NOMO-1 treated with dmso at 0.1 percent for 144 hours (cell line): ENCODE results near the gene PBX2.
"Not testable (repeated sequence)": the region's sequence is repeated elsewhere in the genome, so short reads cannot be mapped to it uniquely, and the experiment has no call there.

ENCODE experiments used
- DNase-seq: peaks from one replicate; lab custom pipeline; 2025; ENCODE audit not compliant: unreplicated experiment; lab: John Stamatoyannopoulos, UW

PBX2 gene, protein sequence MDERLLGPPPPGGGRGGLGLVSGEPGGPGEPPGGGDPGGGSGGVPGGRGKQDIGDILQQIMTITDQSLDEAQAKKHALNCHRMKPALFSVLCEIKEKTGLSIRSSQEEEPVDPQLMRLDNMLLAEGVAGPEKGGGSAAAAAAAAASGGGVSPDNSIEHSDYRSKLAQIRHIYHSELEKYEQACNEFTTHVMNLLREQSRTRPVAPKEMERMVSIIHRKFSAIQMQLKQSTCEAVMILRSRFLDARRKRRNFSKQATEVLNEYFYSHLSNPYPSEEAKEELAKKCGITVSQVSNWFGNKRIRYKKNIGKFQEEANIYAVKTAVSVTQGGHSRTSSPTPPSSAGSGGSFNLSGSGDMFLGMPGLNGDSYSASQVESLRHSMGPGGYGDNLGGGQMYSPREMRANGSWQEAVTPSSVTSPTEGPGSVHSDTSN

DNA sequence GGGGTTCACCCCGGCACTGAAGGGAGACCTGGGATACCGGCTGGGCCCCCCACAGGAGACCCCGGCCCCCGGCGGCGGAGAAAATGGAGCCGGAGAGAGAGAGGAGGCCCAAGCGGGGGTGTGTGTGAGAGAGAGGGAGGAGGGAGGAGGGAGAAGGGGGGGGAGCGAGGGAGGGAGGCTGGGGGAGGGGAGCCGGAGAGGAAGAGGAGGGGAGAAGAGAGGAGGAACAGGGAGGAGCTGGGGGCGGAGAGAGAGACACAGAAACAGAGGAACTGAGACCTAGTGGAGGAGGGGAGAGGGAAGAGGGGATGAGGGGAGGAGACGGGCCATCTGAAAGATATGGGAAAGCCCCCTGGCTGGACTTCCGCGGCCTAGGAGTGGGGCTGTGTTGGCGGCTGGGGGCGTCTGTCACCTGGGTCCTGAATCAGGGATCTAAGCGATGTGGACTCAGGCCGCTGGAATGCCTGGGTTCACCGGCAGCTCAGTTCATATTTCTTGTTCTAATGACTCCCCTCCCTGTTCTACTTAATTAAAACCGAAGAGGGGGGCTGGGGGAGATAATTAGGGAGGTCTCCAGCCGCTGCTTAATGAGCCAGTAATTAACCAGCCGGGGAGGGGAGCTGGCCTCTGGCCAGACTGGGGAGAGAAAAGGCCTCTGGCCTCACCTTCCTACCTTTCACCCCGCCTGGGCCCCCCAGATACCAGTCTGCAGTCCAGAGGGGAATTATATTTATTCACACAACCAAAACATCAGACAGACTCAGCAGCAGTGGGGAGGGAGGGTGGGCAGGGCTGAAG, at the start of gene PBX2:
Gene PBX2, minus strand, starts transcription at position 149 of the 798 bp plus-strand sequence. CDS start 287 bp downstream, outside the sequence.
- peak; percentile 94 for DNase-seq

DNA sequence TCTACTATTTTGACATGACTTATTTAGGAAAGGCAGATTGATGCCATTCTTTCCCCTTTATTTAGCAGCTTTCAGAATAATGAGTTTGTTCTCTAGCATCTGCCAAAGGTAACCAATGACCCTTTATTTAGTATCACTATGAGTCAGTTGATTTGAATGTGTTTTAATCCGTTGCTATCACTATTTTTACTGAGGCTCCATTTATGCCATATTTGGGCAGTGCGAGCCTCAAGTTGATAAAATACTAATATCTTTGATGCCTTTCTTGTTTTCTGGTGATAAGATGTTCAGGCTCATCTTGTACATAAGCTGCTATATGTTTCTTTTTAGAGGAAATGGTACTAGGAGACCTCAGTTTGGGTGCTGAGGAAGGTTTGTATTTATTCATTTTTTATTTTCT, 49.5 kb upstream of the PBX2 start:
- DNase-seq, result no peak

DNA sequence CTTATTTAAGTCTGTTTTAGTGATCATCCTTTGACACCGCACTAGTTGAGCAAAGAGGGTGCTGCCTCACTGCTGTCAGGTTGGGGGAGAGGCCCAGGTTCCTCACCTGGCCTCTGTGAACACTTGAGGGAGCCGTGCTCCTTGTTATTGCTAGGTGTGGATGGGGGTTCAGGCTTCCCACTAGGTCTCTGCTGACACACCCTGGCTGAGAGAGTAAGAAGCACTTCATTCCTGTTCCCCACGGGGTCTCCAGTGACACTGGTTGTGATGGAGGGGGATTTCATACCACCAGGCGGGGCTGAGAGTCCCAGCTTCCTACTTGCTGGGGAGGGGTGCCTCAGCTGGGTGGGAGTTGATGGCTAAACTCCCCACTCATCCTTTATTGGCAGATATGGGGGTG, 44.9 kb upstream of the PBX2 start:
- no peak for DNase-seq

DNA sequence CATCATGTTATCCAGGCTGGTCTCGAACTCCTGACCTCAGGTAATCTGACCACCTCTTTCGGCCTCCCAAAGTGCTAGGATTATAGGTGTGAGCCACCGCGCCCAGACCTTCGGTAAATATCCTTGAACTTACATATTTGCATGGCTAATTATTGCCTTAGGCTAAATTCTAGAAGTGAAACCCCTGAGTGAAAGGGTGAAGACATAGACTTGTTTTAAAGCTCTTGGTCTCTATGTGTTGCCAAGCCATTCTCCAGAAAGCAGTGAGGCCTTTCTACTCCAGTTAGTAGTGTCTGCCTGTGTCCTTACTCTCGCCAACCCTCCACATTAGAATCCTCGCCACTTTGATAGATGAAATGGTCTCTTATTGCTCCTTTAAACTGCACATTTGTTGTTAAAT, 36.4 kb upstream of the PBX2 start:
- DNase-seq, result no peak

DNA sequence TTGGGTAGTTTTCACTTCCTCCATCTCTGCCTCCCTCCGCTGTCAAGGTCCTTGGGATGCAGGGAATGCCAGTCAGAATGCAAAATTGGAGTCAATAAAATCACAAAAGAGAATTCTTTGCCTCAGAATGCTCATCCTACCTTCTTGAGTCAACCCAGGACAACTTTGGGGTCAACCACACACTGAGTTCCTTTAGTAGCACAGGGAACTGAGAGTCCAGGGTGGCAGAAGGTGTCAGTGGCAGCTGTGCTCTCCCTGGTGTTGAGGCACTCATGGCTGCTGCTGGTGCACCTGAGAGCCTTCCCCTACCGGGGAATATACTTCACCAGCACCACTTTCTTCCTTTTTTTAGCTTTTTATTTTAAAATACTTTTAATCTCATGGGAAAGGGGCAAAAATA, 34.7 kb upstream of the PBX2 start:
- no peak for DNase-seq

DNA sequence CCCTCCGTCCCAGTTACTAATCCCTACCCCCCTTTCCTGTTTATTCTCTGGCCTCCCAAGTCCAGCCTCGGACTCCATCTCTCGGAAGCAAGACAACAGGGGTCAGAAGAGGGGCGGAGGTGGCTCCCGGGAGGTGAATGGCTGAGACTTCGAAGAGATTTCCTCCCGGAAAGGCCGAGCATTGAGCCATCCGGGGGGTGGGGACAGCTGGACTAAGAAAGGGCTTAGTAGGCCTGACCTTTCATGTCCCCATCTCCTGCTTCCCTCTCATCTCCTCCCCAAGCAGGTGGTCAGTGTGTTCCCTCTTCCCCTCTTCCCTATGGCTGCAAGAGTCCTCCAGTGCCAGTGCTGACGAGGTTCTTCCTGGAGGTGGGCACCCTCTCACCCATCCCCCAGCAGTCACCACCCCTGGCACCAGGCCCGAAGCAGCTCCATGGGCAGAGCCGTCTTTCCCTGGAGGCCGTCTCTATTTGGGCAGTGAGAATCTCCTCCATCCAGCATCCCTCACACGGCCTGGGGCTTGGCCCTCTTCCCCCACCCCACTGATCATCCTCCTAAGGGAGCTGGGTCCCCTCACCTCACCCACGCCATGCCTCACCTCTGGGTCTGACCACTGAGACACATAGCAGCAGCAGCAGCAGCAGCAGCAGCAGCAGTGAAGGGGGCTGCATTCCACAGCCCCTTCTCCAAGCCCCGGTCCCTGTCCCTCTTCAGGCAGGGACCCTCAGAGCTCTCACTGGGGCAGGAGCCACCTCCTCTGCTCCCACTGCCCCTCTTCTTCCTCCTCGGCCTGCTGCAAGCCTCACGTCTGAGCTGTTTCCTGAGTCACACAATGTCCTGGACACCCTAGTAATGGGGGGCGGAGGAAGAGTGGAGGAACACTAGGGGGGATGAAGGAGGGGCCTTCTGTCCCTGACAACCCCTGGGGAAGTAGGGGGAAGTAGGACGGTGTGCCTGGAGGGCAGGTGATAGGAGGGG, 33.5 kb upstream of the PBX2 start, which contains the start of gene NOTCH4:
Gene NOTCH4, minus strand, starts transcription at position 810 of the 978 bp plus-strand sequence. Its CDS starts 139 bp downstream, at position 671.
- no peak for DNase-seq

DNA sequence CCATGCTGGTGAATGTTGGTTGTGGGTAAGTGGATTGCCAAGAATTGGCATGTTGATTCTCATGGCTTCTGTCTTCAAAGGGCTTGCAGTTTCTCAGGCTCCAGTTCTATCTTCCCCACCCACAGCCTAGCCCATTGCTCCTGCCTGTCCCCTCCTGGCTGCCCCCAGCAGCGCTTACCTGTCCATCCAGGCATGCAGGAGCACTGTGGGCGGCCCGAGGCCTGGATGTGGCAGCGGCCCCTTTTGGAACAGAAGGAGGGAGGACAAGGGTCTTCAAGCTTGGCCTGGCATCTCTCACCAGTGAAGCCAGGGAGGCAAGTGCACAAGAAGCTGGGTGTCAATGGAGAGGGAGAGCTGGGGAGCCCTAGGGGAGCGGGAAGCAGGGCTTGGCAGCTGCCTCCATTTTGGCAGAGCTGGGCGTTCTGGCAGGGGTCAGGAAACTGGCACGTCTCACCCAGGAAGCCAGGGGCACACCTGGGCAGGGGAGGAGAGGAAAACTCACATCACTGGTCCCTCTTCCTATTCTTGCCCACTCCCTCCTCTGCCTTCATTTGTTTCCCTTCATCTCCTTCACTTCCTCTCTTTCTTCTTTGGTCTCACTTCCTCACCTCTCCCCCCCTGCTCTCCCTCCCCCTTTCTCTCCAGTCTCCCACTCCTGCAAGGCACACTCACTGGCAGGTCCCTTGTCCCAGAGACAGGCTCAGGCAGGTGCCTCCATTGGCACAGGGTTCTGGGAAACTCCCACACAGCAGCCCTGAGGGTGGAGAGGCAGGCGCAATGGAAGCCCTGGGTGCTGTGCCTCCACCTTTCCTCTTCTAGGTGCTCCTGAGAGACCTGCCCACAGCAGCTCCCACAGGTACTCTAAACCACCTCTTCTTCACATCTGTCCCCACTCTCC, 32.6 kb upstream of the PBX2 start:
- peak; percentile 5 for DNase-seq

DNA sequence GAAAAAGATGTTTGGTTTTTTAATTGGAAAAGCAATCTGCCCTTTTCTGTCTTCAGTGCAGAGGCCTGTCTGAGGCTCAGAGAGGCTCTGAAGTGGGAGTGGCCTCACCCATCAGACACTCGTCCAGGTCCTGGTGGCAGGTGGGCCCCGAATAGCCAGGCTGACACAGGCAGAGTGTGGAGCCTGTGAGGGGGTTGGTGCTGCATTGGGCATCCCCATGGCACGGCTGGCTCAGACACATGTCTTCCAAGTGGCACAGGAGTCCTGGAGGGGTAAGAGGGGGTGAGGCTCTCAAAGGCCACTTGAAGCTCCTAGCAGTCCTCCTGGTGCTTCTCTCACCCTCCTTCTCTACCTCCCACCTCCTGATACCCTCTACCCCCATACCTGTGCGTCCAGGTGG, 30.0 kb upstream of the PBX2 start:
- no peak for DNase-seq

DNA sequence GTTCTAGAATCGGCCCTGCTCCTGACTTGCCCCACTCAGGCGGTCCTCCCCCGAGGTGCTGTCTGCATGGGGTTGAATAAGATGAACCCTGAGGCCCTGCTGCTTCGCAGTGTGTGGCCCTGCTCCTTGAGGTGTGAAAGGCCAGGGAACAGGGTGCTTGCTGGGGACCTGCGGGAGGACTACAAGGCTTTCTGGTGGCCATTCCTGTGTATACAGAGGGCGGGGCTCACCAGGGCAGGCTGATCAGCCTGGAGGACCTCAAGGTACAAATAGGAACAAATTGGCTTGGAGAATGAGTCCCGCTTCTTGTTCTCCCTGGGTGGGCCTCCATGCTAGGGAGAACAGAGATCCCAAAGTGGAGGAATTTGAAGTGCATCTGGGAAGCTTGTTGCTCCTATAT, 28.2 kb upstream of the PBX2 start:
- DNase-seq, result no peak

DNA sequence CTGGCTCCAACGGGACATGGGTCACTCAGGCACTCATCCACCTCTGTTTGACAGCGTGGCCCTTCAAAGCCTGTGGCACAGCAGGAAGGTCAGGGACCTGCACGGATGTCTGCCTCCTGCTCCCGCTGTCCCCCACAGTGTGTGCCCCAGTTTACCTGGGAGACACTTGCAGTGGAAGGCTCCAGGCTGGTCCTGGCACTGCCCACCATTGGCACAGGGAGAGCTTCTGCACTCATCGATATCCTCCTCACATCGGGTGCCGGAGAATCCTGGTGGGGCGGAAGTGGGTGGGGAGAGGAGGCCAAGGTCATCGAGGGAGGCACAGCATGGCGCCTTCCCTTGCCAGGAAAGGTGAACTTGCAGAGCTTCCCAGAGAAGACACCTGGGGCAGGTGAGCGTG, 27.0 kb upstream of the PBX2 start:
- DNase-seq, result no peak

DNA sequence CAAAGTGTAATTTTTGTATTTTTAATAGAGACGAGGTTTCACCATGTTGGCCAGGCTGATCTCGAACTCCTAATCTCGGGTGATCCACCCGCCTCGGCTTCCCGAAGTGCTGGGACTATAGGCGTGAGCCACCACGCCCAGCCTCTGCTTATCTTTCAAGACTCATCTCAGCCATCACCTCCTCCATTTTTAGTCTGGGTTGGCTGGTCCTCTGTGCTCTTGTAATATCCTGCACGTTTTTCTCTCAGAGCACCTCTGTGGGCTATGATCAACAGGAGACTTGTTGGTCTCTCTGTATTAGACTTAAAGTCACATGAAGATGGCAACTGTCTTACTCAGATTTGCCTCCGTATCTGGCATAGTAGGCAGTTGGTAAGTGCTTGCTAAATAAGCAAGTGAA, 26.3 kb upstream of the PBX2 start:
- DNase-seq, result no peak

DNA sequence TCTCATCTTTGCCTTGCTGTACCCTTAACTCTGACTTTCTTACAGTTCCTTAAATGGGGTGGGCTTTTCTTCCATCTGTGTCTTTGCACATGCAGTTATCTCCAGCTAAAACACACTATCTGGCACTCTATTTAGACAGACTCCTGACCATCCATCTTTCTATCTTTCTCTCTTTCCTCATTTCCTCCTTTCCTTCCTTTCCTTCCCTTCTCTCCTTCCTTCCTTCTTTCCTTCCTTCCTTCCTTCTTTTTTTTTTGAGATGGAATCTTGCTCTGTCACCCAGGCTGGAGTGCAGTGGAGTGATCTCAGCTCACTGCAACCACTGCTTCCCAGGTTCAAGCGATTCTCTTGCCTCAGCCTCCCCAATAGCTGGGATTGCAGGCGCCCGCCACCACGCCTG, 25.6 kb upstream of the PBX2 start:
- no peak for DNase-seq

DNA sequence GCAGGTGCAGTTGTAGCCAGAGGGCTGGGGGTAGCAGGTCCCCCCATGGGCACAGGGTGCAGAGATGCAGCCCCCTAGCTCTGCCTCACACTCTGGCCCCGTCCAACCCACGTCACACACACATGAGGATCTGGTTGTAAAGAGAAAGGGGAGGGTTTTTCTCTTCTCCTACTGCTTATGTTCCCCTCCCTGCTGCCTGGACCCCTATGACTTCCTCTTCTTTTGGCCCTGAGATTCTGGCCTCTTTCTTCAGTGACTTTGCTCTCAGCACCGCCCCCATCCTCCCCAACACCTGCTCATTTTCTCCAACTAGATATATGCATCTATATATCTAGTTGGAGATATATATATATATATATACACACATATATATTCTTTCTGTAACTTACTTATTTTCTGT, 24.1 kb upstream of the PBX2 start:
- no peak for DNase-seq

DNA sequence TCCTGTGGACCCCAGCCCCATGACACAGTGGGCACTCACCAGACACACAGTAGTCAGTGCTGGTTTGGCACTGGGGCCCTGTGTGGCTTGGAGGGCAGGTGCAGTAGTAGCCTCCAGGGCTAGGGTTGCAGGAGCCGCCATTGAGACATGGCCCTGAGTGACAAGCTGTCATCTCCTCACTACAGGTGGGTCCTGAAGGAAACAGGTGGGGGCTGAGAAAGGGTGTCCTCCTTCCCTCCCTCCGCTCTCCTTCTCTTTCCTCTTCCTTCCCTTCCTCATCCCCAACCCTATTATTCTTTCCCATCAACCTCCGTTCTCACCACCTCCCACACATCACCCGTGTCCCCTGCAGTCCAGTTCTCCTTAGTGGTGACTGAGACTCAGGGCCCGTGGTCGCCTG, 23.6 kb upstream of the PBX2 start:
- DNase-seq, result no peak

DNA sequence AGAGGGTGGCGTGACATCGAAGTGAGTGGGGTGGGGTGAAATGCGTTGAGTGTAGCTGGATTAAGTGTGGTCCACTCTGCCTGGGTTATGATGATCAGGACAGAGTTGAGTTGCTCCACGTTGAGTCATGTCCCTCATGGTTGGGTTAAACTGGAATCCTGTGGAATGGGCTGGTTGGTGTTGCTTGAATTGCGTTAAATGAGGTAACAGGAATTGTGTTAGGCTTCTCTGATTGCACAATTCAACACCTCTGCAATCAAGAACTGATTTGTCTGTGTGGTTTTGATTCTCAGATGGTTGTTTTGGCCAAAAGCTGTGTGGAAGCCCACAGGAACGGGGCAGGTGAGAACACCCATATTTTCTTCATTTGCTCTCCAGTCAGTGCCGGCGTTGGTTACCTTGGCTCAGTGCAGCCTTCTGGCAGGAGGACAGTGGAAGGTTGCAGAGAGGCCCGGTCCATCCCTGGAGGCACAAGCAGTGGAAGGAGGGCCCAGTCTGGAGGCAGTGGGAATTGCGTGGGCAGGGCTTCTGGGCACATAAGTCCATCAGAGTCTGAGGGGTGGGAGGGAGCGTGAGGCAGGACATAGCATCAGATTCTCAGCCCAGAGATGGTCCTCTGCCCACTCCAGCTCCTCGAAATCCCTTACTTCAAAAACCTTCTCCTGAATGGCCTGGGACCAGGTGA, 22.2 kb upstream of the PBX2 start:
- no peak for DNase-seq

DNA sequence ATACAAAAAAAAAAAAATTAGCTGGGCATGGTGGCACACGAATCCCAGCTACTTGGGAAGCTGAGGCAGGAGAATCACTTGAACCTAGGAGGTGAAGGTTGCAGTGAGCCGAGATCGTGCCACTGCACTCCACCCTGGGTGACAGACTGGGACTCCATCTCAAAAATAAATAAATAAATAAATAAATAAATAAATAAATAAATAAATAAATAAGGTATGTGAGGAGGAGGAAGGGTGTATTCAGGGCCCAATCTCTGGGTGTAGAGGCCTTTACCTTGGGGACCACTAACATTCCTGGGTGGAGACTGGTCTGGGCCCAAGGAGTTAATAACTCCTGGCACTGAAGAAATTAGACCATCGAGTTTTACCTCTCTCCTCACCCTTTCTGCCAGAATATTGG, 21.4 kb upstream of the PBX2 start:
- not testable (repeated sequence) for DNase-seq

DNA sequence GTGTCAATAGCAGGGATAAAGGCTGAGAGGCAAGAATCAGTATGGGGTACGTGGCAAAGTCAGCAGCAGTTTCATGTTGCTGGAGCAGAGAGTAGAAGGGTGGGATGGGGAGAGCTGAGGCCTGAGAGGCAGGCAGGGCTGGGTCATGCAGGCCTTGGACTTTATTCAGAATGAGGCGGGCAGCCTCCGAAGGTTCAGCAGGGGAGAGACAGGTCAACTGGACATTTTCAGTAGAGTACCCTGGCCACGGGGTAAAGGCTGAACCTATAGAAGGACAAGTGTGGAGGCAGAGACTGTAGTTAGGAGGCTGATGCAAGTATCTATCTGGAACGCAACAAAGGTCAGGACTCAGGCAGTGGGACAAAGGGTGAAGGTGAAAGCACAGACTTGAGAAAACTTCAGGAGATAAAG, 20.2 kb upstream of the PBX2 start:
- no peak for DNase-seq

DNA sequence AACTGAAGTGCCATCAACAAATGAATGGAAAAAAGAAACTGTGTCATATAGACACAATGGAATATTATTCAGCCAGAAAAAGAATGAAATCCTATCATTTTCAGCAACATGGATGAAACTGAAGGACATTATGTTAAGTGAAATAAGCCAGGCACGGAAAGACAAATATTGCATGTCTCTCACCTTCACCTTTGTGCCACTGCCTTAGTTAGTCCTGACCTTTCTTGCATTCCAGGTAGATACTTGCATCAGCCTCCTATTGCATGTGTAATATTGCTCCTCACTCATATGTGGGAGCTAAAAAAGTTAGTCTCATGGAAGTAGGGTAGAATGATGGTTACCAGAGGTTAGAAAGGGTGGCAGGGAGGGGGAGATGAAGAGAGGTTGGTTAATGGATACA, 19.0 kb upstream of the PBX2 start:
- DNase-seq, result no peak

DNA sequence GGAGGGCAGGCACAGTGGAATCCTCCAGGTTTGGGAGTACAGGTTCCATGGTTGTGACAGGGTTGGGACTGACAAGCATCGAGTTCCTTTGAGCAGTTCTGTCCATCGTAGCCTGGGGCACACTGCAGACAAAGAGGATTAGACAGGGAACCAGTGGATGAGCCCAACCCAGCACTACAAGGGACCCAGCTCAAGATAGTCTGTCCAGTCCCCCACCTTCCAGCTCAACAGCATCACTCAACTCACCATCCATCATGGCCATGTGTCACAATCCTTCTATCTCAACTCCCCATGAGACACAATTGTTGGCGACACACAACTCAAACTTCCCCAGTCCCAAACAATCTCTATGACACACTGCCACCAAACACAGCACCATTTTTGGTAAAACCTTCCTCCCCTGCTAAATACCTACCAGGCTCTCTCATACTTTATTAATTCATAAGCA, 14.3 kb upstream of the PBX2 start:
- no peak for DNase-seq
